Brain microvascular endothelial cell (primary cell): ENCODE data around the gene CHMP4A.

Experiments
- DNase-seq: peaks from one replicate; pipeline ENCODE4 v3.0.0-alpha.2; 2020
- H3K27ac ChIP-seq: fragments of 250-450 bp; sonication (Bioruptor Pico); 2 replicates; pipeline ENCODE4 v1.5.1; 2020; ENCODE audit warnings: mild to moderate bottlenecking, moderate library complexity
- H3K27me3 ChIP-seq: fragments of 250-450 bp; sonication (Bioruptor Pico); replicated peaks from 2 replicates; pipeline ENCODE4 v1.5.1; 2020; ENCODE audit warnings: mild to moderate bottlenecking
- H3K36me3 ChIP-seq: fragments of 250-450 bp; sonication (Bioruptor Pico); replicated peaks from 2 replicates; pipeline ENCODE4 v1.5.1; 2020; ENCODE audit warnings: mild to moderate bottlenecking
- H3K4me3 ChIP-seq: 2 replicates; pipeline ENCODE4 v1.5.1; 2011; ENCODE audit warnings: low read depth, mild to moderate bottlenecking, control low read depth, low read length, moderate library complexity
- CTCF ChIP-seq: IDR thresholded peaks from 2 replicates; pipeline ENCODE4 v1.5.1; 2011; ENCODE audit warnings: low read depth, mild to moderate bottlenecking, moderate library complexity, low read length, control low read depth, inconsistent platforms; ENCODE audit errors: missing control alignments
- in situ Hi-C: cut with HindIII; loops from 2 replicates; pipeline ENCODE4 v1.10.0; 2017; ENCODE audit warnings: low sequenced_read_pairs, low pct_ligation_motif_present

CHMP4A gene

GRCh38 chr14:24212924-24213865 is at the start of gene CHMP4A:
TSS of gene CHMP4A (minus strand) at chr14:24213488. CDS start at chr14:24213439, 49 bp downstream.
- Histone ChIP-seq H3K36me3 (peaks cover 26% of the 10 kb centered on the region), H3K27ac (peak within 1 kb of the TSS; percentile 94), H3K27me3 (no peaks in the 10 kb centered on the region), H3K4me3 (peak within 1 kb of the TSS; percentile 80)
- peak; percentile 40 for TF ChIP-seq CTCF
- peak; percentile 99 for DNase-seq
- in situ Hi-C loops: no loop called here

- H3K36me3 ChIP-seq: peaks cover 4% of the 10 kb centered on the region
- in situ Hi-C loops: no loop called here
- no peak overlapping the region for H3K27ac ChIP-seq
Observed at GRCh38 chr14:24261969-24262327, 48.7 kb upstream of the CHMP4A start.

GRCh38 chr14:24261256-24261968 is 48.1 kb upstream of the CHMP4A start:
- Histone ChIP-seq H3K36me3 (peaks cover 4% of the 10 kb centered on the region), H3K27ac (no peak overlapping the region), H3K27me3 (no peaks in the 10 kb centered on the region), H3K4me3 (no peak overlapping the region)
- in situ Hi-C loops: no loop called here
- TF ChIP-seq CTCF: no peak
- no peak for DNase-seq

More at GRCh38 chr14:24261969-24262327, 48.7 kb upstream of the CHMP4A start:
- H3K4me3 ChIP-seq: no peak overlapping the region
- no peaks in the 10 kb centered on the region for H3K27me3 ChIP-seq
- no peak for DNase-seq
- no peak for TF ChIP-seq CTCF

- H3K4me3 ChIP-seq: no peak overlapping the region
- TF ChIP-seq CTCF: no peak
- in situ Hi-C loops: no loop called here
- H3K36me3 ChIP-seq: peaks cover 4% of the 10 kb centered on the region
- no peaks in the 10 kb centered on the region for H3K27me3 ChIP-seq
- H3K27ac ChIP-seq: no peak overlapping the region
- DNase-seq: no peak
Observed at GRCh38 chr14:24260780-24261157, 47.5 kb upstream of the CHMP4A start.

GRCh38 chr14:24260026-24260779 is 46.9 kb upstream of the CHMP4A start:
- no peak overlapping the region for H3K4me3 ChIP-seq
- no peak overlapping the region for H3K27ac ChIP-seq
- no peak for DNase-seq
- no peaks in the 10 kb centered on the region for H3K36me3 ChIP-seq
- no peak for TF ChIP-seq CTCF
- in situ Hi-C loops: no loop called here
- H3K27me3 ChIP-seq: no peaks in the 10 kb centered on the region
